GM12801 (cell line): ENCODE measurements around the gene DNAAF1.

Source experiments
- TF ChIP-seq, protein P1 (sequence below): IDR thresholded peaks from one replicate; pipeline ENCODE4 v1.5.1; 2011; ENCODE audit warnings: control low read depth; ENCODE audit not compliant: insufficient read length; ENCODE audit errors: extremely low read depth

DNAAF1 gene

DNA sequence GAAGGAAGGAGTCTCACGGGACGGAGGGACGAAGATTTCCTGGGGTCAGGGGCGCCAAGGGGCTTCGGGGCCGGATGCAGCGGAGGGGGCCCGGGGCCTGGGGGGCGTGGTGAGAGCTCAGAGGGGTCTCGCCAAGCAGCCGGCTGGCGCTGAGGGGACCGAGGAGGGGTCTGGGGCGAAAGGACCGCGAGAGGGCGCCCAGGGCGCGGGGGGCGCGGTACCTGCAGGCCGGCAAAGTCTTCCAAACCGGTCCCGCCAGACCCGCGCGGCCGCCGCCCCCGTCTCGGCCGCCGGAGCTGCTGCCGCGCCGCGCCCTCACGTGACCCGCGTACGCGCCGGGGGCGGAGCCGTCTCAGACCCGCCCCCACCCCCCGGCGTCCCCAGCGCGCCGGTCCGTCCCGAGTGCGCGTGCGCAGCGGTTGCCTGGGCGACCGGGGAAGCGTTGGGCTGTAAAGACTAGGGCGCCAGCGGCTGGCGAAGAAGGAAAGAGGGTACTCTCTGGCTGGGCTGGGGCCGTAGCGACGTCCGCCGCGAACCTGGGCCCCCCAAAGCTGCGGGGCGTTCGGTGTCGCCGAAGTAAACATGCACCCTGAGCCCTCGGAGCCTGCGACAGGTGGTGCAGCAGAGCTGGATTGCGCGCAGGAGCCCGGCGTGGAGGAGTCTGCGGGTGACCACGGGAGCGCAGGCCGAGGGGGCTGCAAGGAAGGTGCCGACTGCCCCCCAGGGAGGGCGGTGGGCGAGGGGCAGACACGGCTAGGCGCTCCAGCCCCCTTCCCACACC, at the start of gene DNAAF1, which contains the start of gene HSDL1:
Gene DNAAF1, plus strand, starts transcription at position 450 of the 781 bp plus-strand sequence. Its CDS starts 133 bp downstream, at position 583.
Gene HSDL1, minus strand, starts transcription at position 319 of the 781 bp plus-strand sequence. CDS start 13,856 bp downstream, outside the sequence.
- TF ChIP-seq, protein P1, sequence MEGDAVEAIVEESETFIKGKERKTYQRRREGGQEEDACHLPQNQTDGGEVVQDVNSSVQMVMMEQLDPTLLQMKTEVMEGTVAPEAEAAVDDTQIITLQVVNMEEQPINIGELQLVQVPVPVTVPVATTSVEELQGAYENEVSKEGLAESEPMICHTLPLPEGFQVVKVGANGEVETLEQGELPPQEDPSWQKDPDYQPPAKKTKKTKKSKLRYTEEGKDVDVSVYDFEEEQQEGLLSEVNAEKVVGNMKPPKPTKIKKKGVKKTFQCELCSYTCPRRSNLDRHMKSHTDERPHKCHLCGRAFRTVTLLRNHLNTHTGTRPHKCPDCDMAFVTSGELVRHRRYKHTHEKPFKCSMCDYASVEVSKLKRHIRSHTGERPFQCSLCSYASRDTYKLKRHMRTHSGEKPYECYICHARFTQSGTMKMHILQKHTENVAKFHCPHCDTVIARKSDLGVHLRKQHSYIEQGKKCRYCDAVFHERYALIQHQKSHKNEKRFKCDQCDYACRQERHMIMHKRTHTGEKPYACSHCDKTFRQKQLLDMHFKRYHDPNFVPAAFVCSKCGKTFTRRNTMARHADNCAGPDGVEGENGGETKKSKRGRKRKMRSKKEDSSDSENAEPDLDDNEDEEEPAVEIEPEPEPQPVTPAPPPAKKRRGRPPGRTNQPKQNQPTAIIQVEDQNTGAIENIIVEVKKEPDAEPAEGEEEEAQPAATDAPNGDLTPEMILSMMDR: no peak

DNA sequence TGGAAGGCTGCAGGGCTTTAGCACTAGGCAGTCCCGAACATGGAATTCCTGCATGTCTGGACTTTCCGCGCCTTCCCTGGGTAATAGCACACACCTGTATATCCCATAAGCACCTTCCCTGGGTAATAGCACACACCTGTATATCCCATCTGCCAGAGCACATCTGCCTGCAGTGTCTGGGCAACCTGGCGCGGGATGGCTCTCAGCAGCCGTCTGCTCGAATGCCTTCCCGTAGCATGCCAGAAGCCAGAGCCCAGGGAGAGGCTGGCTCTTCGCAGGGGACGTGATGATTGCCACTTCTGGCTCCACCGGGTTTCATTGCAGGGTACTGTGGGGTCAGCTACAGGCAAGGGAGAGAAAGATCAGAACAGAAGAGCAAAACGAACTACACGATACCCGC, 49.6 kb upstream of the DNAAF1 start:
- TF ChIP-seq, protein P1: no peak

DNA sequence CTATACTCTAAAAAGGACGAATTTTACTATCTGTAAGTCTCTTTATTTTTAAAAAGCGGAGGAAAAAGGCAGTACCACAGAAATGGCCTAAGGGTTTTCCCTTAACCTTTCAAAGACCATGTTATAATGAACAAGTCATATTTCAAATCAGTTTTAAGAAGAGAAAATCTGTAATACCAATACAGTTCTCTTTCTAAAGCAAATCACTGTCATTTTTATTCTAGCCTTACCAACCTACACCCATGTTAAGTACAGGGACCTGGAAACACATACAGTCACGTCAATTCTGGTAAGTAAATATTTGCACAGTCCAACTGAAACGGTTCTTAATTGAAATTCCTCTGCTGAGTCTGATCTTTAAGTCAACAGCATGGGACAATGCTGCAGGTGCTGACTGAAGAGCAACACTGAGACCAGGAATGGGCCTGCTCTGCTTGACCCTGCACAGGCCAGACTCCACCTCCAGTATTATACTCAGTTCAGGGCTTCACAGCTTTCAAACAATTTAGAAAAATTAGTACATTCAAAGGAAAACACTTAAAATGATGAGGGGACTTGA, 48.6 kb upstream of the DNAAF1 start:
- TF ChIP-seq, protein P1: no peak

DNA sequence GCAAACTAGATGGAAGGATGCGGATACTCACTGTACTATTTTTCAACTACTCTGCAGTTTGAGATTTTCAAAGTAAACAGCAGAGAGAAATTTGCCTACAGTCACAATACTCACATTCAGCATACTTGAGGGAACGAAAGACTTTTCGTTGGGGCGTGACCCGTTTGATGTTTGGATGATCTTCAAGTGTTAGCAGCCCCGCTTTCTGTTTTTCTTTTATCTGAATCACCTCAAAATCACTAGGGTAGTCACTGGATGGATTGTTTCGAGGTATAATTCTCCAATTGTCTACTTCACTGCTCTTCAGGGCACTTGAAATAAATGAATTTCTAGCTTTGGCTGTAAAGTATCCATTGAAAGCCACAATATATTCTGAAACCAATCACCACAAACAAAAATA, 46.2 kb upstream of the DNAAF1 start:
- TF ChIP-seq, protein P1: no peak

DNA sequence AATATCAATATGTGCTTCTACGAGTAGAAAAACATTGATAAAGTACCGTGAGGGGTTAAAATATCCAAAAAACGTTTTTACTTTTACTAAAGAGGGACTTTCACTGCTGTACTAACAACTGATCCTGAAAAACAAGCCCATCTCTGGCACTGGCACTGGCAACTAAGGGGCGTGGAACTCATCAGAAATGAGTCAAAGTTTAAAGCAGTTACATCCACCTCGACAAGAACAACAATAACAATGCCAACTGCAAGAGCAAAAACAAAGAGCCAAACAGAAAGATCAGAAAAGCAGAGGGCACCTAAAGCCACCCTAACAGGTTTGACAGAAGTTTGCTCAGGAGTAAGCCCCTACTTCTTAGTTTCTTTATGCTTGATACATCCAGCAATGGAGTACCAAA, 41.4 kb upstream of the DNAAF1 start:
- TF ChIP-seq, protein P1: no peak

DNA sequence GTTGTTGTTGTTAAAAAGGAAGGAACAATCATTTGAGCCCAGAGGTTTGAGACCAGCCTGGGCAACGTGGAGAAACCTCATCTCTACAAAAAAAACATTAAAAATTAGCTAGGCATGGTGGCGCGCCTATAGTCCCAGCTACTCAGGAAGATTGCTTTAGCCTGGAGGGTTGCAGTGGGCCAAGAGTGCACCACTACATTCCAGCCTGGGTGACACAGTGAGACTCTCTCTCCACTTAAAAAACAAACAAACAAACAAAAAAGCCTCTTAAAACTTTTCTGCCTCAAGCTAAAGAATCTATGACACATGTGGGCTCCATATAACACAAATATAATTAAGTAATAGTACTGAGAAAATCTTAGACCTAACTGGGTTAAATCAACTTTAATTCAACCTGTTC, 40.9 kb upstream of the DNAAF1 start:
- TF ChIP-seq, protein P1: no peak

DNA sequence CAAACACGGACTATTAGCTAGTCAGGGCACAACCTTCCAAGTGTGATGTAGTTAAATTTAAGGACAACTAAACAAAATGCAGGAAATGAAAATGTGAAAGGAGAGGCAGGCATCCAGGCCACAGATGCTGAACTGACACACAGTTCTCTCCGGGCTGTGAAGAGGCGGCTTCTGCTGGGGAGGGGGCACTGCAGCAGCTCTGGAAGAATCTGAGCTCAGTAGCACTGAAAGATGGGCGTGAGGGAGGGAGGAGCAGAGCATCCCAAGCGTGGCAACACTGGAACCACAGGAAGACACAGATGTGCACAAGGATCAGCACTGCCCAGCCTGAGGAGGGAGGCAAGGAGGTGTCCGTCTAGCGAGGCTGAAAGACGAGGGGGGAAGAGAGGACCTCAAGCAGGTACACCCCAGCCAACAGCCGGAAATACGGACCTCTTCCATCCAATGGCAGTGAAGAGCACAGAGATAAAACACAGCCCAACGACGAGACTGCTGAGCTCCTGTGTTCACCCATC, 39.8 kb upstream of the DNAAF1 start:
- TF ChIP-seq, protein P1: no peak
